HEK293 (cell line): ENCODE data around the gene HOXD3.

ENCODE experiments used
- TF ChIP-seq, protein P1 (sequence below): fragments of 450-650 bp; formaldehyde crosslinking; IDR thresholded peaks from 2 replicates; pipeline ENCODE4 v1.5.1; 2016; ENCODE audit warnings: missing biosample characterization, missing genetic modification characterization
- TF ChIP-seq, protein P2 (sequence below): fragments of 450-650 bp; formaldehyde crosslinking; IDR thresholded peaks from 2 replicates; pipeline ENCODE4 v1.5.1; 2016; ENCODE audit warnings: missing biosample characterization, missing genetic modification characterization

DNA sequence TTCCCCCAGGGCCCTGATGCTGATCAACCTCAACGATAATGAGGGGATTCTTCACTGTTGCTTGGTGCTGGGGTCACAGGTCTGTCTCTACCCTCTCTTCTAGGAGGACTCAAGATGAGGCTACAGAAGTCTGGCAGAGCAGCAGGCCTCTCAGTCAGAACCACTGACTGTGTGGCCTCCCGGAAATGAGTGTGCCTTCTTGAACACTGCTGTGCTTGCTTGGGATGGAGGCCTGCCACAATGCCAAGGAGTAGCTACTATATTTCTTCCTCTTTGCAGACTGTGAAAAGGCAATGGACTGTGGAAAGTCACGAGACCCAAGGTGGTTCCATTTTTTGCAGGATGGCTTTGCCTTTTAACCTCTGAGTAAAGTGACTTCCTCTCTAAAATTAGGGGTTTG, 25.6 kb downstream of the HOXD3 start:
- TF ChIP-seq, protein P1, sequence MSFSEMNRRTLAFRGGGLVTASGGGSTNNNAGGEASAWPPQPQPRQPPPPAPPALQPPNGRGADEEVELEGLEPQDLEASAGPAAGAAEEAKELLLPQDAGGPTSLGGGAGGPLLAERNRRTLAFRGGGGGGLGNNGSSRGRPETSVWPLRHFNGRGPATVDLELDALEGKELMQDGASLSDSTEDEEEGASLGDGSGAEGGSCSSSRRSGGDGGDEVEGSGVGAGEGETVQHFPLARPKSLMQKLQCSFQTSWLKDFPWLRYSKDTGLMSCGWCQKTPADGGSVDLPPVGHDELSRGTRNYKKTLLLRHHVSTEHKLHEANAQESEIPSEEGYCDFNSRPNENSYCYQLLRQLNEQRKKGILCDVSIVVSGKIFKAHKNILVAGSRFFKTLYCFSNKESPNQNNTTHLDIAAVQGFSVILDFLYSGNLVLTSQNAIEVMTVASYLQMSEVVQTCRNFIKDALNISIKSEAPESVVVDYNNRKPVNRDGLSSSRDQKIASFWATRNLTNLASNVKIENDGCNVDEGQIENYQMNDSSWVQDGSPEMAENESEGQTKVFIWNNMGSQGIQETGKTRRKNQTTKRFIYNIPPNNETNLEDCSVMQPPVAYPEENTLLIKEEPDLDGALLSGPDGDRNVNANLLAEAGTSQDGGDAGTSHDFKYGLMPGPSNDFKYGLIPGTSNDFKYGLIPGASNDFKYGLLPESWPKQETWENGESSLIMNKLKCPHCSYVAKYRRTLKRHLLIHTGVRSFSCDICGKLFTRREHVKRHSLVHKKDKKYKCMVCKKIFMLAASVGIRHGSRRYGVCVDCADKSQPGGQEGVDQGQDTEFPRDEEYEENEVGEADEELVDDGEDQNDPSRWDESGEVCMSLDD (tag by site-specific recombination): no peak
- TF ChIP-seq, protein P2, sequence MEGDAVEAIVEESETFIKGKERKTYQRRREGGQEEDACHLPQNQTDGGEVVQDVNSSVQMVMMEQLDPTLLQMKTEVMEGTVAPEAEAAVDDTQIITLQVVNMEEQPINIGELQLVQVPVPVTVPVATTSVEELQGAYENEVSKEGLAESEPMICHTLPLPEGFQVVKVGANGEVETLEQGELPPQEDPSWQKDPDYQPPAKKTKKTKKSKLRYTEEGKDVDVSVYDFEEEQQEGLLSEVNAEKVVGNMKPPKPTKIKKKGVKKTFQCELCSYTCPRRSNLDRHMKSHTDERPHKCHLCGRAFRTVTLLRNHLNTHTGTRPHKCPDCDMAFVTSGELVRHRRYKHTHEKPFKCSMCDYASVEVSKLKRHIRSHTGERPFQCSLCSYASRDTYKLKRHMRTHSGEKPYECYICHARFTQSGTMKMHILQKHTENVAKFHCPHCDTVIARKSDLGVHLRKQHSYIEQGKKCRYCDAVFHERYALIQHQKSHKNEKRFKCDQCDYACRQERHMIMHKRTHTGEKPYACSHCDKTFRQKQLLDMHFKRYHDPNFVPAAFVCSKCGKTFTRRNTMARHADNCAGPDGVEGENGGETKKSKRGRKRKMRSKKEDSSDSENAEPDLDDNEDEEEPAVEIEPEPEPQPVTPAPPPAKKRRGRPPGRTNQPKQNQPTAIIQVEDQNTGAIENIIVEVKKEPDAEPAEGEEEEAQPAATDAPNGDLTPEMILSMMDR (tag by site-specific recombination): no peak
